Hematopoietic multipotent progenitor cell treated with erythropoietin and hydrocortisone succinate and interleukin-3 and kit ligand, for 4 days (in vitro differentiated cells): ENCODE results near the gene ME3.
"Not testable (repeated sequence)": the region's sequence is repeated elsewhere in the genome, so short reads cannot be mapped to it uniquely, and the experiment has no call there.

Source experiments
- DNase-seq: peaks from one replicate; pipeline ENCODE4 v3.0.0-alpha.2; 2015

Gene ME3

GRCh38 chr11:86580535-86580934 lies 91.9 kb downstream of the ME3 start:
- DNase-seq = no peak

- DNase-seq = no peak
These were observed 93.0 kb downstream of the ME3 start for GRCh38 chr11:86579406-86579731.

- DNase-seq = no peak
These were observed 93.5 kb downstream of the ME3 start for GRCh38 chr11:86578727-86579405.

GRCh38 chr11:86577644-86578636 lies 94.5 kb downstream of the ME3 start:
- DNase-seq = no peak

- DNase-seq = no peak
These were observed 95.3 kb downstream of the ME3 start for GRCh38 chr11:86576946-86577624.

GRCh38 chr11:86575927-86576326 lies 96.5 kb downstream of the ME3 start:
- DNase-seq = no peak

GRCh38 chr11:86575208-86575855 lies 97.1 kb downstream of the ME3 start:
- no peak for DNase-seq

- no peak for DNase-seq
These were observed 97.8 kb downstream of the ME3 start for GRCh38 chr11:86574493-86575207.

GRCh38 chr11:86571273-86571948 lies 101.0 kb downstream of the ME3 start:
- DNase-seq = peak; percentile 37

- no peak for DNase-seq
These were observed 102.0 kb downstream of the ME3 start for GRCh38 chr11:86570451-86570850.

DNA sequence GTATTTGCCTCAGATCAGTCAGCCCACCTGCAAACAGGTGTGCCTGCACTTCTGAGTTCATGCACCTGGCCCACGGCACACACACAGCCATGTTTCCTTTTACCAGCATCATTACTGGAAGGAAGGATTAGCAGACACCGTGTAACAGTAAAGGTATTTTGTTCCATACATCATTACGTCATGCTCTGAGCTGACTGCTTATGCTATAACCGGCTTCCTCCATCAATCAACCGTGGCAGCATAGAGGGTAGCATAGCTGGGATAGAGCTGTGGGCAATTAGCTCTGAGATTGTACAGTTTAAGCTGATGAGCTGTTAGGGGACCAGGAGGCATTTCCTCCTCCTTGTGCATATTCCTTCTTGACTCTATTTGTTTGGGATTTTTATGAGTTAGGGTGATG lies 102.4 kb downstream of the ME3 start:
- no peak for DNase-seq

DNA sequence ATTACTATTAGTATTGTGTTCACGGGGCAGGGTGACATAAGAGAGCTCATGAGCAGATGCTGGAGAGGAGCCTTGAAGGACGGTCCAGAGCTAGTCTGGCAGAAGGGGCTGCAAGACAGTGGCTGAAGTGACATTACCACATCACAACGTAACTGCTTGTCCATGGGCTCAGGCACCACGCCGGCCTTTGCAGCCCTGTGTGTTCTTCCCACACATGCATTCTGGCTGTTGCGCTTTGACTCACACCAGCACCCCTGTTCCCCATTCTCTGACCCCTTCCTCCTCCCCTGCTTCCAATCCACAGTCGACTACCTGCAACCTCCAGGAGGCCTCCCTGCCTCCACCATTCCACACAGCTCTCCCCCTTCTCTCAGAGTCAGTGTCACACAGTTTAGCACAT lies 103.3 kb downstream of the ME3 start:
- no peak for DNase-seq

DNA sequence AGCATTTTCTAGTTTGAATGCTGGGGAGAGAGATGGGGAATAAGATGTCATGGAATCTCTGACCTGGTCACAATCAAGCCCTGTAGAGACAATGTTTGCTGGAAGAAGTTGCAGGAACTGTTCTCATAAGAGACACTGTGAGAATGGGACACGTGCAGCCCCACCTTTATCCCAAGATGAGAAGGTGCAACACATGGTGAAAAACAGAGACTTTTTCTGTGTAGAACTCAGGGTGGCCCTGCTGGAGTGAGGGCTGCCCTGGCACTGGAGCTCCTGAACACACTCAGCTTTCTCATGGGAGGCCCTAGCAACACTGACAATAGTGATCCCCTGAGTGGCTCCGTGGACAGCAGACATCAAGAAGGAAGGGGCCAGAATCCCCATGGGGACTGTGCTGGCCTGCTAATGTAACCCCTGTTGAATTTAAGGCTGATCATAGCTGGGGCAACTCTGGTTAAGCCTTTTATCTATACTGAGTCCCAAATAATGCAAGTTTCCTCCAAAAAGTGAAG lies 106.6 kb downstream of the ME3 start:
- DNase-seq = no peak

- no peak for DNase-seq
These were observed 107.0 kb downstream of the ME3 start for GRCh38 chr11:86565388-86565787.

- DNase-seq = not testable (repeated sequence)
These were observed 109.6 kb downstream of the ME3 start for GRCh38 chr11:86562842-86563241.

DNA sequence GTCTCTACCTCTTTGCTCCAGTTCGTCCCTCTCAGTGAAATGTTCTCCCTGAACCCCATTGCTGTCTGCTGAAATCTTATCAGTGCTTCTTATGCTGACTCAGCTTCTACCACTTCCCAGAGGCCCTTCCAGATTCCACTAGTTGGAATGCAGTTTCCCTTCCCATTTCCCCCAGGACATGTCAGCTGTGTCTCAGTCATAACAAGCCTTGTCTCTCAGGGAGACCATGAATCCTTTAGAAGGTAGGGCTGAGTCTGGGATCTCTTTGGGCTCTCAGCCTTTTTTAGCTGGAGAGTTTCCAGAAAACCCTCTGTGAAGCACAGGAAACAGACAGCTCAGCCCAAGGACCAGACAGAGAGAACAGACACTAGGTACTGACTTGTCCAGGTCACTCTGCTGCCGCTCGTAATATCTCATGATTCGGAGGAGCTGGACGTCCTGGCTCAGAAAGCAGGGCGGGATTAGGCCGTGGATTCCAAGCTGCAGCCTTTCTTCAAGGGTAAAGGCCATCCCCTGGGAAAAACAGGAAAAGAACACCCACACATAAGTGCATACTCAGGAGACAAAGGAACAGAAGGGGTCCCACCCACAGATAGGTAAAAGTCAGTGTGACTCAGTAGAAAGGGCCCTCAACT lies 113.0 kb downstream of the ME3 start:
- no peak for DNase-seq

- no peak for DNase-seq
These were observed 113.6 kb downstream of the ME3 start for GRCh38 chr11:86558841-86559240.

DNA sequence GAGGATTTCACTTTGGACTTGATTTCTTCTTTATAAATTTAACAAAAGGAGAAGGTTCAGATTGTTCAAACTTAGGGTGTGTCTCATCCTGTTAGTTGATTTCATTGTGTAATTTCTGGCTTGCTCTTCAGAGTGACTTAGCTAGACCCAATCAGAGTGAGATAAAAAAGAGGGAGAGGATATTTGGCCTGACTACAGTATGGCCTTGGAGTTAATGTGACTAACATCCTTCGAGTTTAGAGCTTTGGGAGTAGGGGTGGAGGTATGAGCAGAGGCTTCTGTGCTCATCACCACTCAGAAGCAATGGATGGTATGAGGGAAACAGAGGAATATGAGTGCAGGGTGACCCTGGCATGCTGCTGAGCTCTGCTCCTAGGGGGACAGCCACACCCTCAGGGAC lies 114.2 kb downstream of the ME3 start:
- DNase-seq = no peak

GRCh38 chr11:86555866-86556265 lies 116.5 kb downstream of the ME3 start:
- DNase-seq = no peak

- DNase-seq = no peak
These were observed 117.0 kb downstream of the ME3 start for GRCh38 chr11:86555401-86555800.

- no peak for DNase-seq
These were observed 119.2 kb downstream of the ME3 start for GRCh38 chr11:86553265-86553664.
